ENCODE results near the gene ZRANB1. TPM values are rescaled to one million over a fixed set of nuclear protein-coding genes. Genes with fewer than 3 reads are reported as not detected.

ZRANB1 gene
- polyA plus RNA-seq, 1 of the 3 experiments (the other 2 are of a cell fraction): 6.2 TPM

DNA sequence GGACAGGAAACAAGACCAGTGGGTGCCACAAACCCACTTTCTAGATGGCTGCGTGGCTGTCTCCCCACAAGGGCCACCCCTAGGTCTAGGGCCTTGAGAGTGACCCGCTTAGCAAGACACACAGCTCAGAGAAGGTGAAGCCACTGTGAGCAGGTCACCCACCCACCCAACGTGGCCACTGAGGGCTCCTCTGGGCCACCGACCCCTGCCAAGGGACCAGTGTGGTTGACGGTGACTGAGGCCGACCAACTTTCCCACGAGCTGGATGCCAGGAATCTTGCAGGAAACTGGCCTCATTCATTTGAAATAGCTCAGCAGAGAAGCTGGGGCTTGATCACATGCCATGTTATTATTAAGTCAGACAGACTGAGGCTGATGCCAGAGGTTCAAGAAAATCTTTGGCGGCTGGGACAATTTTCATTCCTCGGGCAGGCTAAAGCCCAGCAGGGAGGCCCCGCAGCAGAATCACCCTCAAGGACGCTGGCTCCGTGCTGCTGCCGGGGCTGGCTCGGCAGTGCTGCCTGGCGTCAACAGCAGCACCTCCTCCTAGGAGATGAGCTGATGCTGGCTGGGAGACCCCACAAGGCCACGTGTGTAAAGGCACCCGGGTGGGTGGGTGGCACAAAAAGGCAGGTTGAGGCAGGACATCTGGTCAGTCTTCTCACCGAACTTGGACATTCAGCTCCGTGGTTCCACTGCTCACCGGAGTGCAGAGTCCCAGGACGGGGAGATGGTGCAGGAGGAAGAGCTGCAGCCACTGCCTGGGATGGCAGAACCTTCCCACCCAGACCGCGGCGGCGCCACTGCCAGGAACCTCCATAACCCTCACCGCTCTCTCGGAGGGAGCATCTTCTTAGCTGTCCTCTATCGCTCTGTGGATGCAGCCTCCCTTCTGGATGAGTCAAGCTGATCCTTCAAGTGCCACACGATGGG, 57.8 kb downstream of the ZRANB1 start:
- no peaks in the 10 kb centered on the region for H3F3A ChIP-seq (replicated peaks; ENCODE audit: insufficient read depth)
- ChIA-PET POLR2A (interaction anchor here (1.1 to 1.6 kb wide), 2 partner anchors 9 to 161 kb away, joined by 3 read pairs; partner anchors contain the start of gene CTBP2), CTCF (interaction anchor here (0.6 to 4.8 kb wide), 13 partner anchors 8 to 145 kb away, joined by 3 to 30 read pairs (median 3); no protein-coding TSS in a partner anchor)
- peaks cover 8 to 79% of the 10 kb centered on the region in 2 experiments for H3K36me3 ChIP-seq (replicated peaks in 1 of 2; ENCODE audit: control insufficient read depth in 1 of 2, insufficient read depth in 2 of 2, low read length in 1 of 2)
- WGBS (ENCODE audit: low lambda C conversion rate): 86% methylated on average over 17 of the region's 29 CpGs
- H3K79me2 ChIP-seq (ENCODE audit: insufficient read depth): peaks cover 5% of the 10 kb centered on the region; the same call in 1 of the 2 replicates
- no peaks in the 10 kb centered on the region for H3K9me3 ChIP-seq
- H3K27me3 ChIP-seq (ENCODE audit: insufficient read depth): no peaks in the 10 kb centered on the region
- H3K27ac ChIP-seq (ENCODE audit: low read depth in 2 of 2, low read length in 1 of 2): peak overlapping the region; percentile 9 to 94; a peak in 3 of 4 replicates
- H3K9ac ChIP-seq: no peak overlapping the region
- TF ChIP-seq RAD21 (IDR thresholded peaks at IDR 0.05; ENCODE audit: low read length): no peak
- TF ChIP-seq GATA2 (CRISPR knock-in tag; IDR thresholded peaks at IDR 0.05): no peak
- TF ChIP-seq EZH2phosphoT487 (IDR thresholded peaks at IDR 0.05; ENCODE audit: borderline replicate concordance, low read depth): no peak
- no peak for TF ChIP-seq MXI1 (IDR thresholded peaks at IDR 0.05; ENCODE audit: low read depth, low read length)
- TF ChIP-seq, protein P1, sequence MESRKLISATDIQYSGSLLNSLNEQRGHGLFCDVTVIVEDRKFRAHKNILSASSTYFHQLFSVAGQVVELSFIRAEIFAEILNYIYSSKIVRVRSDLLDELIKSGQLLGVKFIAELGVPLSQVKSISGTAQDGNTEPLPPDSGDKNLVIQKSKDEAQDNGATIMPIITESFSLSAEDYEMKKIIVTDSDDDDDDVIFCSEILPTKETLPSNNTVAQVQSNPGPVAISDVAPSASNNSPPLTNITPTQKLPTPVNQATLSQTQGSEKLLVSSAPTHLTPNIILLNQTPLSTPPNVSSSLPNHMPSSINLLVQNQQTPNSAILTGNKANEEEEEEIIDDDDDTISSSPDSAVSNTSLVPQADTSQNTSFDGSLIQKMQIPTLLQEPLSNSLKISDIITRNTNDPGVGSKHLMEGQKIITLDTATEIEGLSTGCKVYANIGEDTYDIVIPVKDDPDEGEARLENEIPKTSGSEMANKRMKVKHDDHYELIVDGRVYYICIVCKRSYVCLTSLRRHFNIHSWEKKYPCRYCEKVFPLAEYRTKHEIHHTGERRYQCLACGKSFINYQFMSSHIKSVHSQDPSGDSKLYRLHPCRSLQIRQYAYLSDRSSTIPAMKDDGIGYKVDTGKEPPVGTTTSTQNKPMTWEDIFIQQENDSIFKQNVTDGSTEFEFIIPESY (IDR thresholded peaks at IDR 0.05; ENCODE audit: borderline replicate concordance, low read depth): no peak
- TF ChIP-seq FOXJ3 (CRISPR knock-in tag; IDR thresholded peaks at IDR 0.05): no peak
- TF ChIP-seq SMC3 (IDR thresholded peaks at IDR 0.05; ENCODE audit: low read depth, low read length): no peak
- TF ChIP-seq NRF1 (IDR thresholded peaks at IDR 0.05; ENCODE audit: low read depth, low read length): no peak
- TF ChIP-seq, protein P2, sequence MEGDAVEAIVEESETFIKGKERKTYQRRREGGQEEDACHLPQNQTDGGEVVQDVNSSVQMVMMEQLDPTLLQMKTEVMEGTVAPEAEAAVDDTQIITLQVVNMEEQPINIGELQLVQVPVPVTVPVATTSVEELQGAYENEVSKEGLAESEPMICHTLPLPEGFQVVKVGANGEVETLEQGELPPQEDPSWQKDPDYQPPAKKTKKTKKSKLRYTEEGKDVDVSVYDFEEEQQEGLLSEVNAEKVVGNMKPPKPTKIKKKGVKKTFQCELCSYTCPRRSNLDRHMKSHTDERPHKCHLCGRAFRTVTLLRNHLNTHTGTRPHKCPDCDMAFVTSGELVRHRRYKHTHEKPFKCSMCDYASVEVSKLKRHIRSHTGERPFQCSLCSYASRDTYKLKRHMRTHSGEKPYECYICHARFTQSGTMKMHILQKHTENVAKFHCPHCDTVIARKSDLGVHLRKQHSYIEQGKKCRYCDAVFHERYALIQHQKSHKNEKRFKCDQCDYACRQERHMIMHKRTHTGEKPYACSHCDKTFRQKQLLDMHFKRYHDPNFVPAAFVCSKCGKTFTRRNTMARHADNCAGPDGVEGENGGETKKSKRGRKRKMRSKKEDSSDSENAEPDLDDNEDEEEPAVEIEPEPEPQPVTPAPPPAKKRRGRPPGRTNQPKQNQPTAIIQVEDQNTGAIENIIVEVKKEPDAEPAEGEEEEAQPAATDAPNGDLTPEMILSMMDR (IDR thresholded peaks at IDR 0.05): no peak
- TF ChIP-seq TCF12 (IDR thresholded peaks at IDR 0.05): no peak
- TF ChIP-seq SIN3A (IDR thresholded peaks at IDR 0.05; ENCODE audit: borderline replicate concordance, low read depth, low read length): no peak
- no peak for TF ChIP-seq CHD2 (IDR thresholded peaks at IDR 0.05; ENCODE audit: low read length, partially characterized antibody)
- TF ChIP-seq RXRA (IDR thresholded peaks at IDR 0.05; ENCODE audit: borderline replicate concordance, low read depth): no peak
- TF ChIP-seq, protein P3, sequence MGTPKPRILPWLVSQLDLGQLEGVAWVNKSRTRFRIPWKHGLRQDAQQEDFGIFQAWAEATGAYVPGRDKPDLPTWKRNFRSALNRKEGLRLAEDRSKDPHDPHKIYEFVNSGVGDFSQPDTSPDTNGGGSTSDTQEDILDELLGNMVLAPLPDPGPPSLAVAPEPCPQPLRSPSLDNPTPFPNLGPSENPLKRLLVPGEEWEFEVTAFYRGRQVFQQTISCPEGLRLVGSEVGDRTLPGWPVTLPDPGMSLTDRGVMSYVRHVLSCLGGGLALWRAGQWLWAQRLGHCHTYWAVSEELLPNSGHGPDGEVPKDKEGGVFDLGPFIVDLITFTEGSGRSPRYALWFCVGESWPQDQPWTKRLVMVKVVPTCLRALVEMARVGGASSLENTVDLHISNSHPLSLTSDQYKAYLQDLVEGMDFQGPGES (IDR thresholded peaks at IDR 0.05; ENCODE audit: low read depth, low read length): no peak
- no peak for TF ChIP-seq TAF1 (IDR thresholded peaks at IDR 0.05; ENCODE audit: borderline replicate concordance, low read depth, low read length)
- TF ChIP-seq NFIC (IDR thresholded peaks at IDR 0.05; ENCODE audit: borderline replicate concordance): no peak
- TF ChIP-seq GABPA (IDR thresholded peaks at IDR 0.05; ENCODE audit: low read depth): no peak
- TF ChIP-seq, protein P4, sequence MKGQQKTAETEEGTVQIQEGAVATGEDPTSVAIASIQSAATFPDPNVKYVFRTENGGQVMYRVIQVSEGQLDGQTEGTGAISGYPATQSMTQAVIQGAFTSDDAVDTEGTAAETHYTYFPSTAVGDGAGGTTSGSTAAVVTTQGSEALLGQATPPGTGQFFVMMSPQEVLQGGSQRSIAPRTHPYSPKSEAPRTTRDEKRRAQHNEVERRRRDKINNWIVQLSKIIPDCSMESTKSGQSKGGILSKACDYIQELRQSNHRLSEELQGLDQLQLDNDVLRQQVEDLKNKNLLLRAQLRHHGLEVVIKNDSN (IDR thresholded peaks at IDR 0.05; ENCODE audit: borderline replicate concordance, low read depth): no peak
- TF ChIP-seq JUND (IDR thresholded peaks at IDR 0.05): no peak
- H3K4me2 ChIP-seq: no peak overlapping the region
- DNase-seq: peak; percentile 27
- H3K9me2 ChIP-seq: no peaks in the 10 kb centered on the region
- H2AFZ ChIP-seq (ENCODE audit: low read depth): no peak overlapping the region
- H3K4me3 ChIP-seq (ENCODE audit: low read depth in 2 of 2, low read length in 1 of 2): no peak overlapping the region
- peaks cover 19% of the 10 kb centered on the region; the same call in 1 of the 2 replicates for H4K20me1 ChIP-seq (ENCODE audit: insufficient read depth)
- H3K4me1 ChIP-seq (ENCODE audit: control insufficient read depth in 1 of 2, insufficient read depth in 2 of 2, low read depth in 1 of 2, low read length in 1 of 2): peaks cover 0 to 64% of the 10 kb centered on the region in 2 experiments; a peak in 1 of 4 replicates

Measured in SK-N-SH (cell line).